Prostate gland (tissue), 2 donors: ENCODE results near the gene RMDN2. TPM values are rescaled to one million over a fixed set of nuclear protein-coding genes. Genes with fewer than 3 reads are reported as not detected.

ENCODE experiments used
- DNase-seq: peaks from one replicate; pipeline ENCODE4 v3.0.0-alpha.2; 2019; ENCODE audit warnings: low spot score
- H3K27ac ChIP-seq, 2 donors: fragments of 200-600 bp; sonication (generic); 2 replicates each; pipeline ENCODE4 v1.5.1; 2017 to 2019
- H3K27me3 ChIP-seq: fragments of 200-600 bp; sonication (generic); replicated peaks from 2 replicates; pipeline ENCODE4 v1.5.1; 2019; ENCODE audit not compliant: insufficient read depth
- H3K36me3 ChIP-seq, 2 donors: fragments of 200-600 bp; sonication (generic); 1 replicate in 1 of 2; 2 replicates in 1 of 2; pipeline versions ENCODE4 v1.5.1 to v1.8.1; 2017 to 2019
- H3K4me1 ChIP-seq: fragments of 200-600 bp; sonication (generic); replicated peaks from 2 replicates; pipeline ENCODE4 v1.5.1; 2019
- H3K4me3 ChIP-seq, 2 donors: fragments of 200-600 bp; sonication (generic); 2 replicates each; pipeline ENCODE4 v1.5.1; 2017 to 2019
- H3K9me3 ChIP-seq: fragments of 200-600 bp; sonication (generic); 2 replicates; pipeline ENCODE4 v1.5.1; 2017
- POLR2A ChIP-seq: fragments of 450-650 bp; IDR thresholded peaks from one replicate; pipeline ENCODE4 v1.6.1; 2016; ENCODE audit warnings: antibody characterized with exemption, mild to moderate bottlenecking
- POLR2AphosphoS5 ChIP-seq: sonication (generic); formaldehyde crosslinking; IDR thresholded peaks from one replicate; pipeline ENCODE4 v1.6.1; 2017; ENCODE audit warnings: antibody characterized with exemption
- WGBS: methylation state at CpG from one replicate; pipeline ENCODE4 v1.1.5; 2018; 5-methylcytosine and 5-hydroxymethylcytosine counted together
- intact Hi-C: fragments of 100-400 bp; cut with DNase I; formaldehyde crosslinking; loops from one replicate; pipeline ENCODE4 v1.14.2; 2022
- total RNA-seq, 2 donors: library from RNA; depleted of rRNA; stranded (reverse); fragments of >200 nt; gene quantifications; one replicate each; pipeline ENCODE4 v1.1.0, GENCODE V29; 2016
- TF ChIP-seq, protein P1 (sequence below), 4 experiments: fragments of 200-600 bp in 2 of 4; fragments of 450-650 bp in 2 of 4; sonication (generic) in 2 of 4; IDR thresholded peaks; 1 replicate in 3 of 4; 2 replicates in 1 of 4; pipeline ENCODE4 v1.5.1; 2016 to 2019; ENCODE audit warnings: antibody characterized with exemption in 4 of 4, mild to moderate bottlenecking in 2 of 4, moderate library complexity in 2 of 4

The RMDN2 gene
- total RNA-seq, 2 donors from 2014 or later = 9.0 to 9.2 TPM

DNA sequence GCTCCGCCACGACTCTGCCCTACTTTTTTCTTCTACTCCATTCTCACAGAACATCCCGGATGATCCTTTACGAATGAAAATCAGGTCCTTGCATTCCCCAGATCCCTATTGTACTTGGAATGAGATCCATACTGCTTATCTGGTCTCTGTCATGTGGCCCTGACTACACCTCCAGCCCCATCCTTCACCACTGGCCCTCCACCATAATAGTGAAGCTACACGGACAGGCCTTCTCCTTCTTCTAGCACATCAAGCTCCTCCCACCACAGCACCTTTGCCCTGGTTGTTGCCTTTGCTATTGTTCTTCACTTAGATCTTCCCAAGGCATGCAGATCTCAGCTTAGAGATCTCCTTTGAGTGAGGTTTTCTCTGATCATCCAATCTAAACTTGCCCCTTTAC is 20.1 kb upstream of the RMDN2 start:
- TF ChIP-seq POLR2A = no peak
- Histone ChIP-seq H3K4me3 (no peak overlapping the region), H3K27ac (no peak overlapping the region), H3K36me3 (no peaks in the 10 kb centered on the region), H3K9me3 (no peaks in the 10 kb centered on the region), H3K4me1 (no peaks in the 10 kb centered on the region), H3K27me3 (no peaks in the 10 kb centered on the region)
- intact Hi-C loops = no loop called here
- DNase-seq = no peak
- 73% methylated on average over 5 of the region's 5 CpGs for WGBS

GRCh38 chr2:37906131-37906530 is 19.0 kb upstream of the RMDN2 start:
- intact Hi-C loops = no loop called here
- no peak overlapping the region for H3K27ac ChIP-seq
- H3K4me3 ChIP-seq = no peak overlapping the region
- no peak for DNase-seq
- H3K27me3 ChIP-seq = no peaks in the 10 kb centered on the region
- WGBS = 62% methylated on average over 2 of the region's 2 CpGs
- TF ChIP-seq POLR2A = no peak
- no peak for TF ChIP-seq POLR2AphosphoS5
- TF ChIP-seq, protein P1, sequence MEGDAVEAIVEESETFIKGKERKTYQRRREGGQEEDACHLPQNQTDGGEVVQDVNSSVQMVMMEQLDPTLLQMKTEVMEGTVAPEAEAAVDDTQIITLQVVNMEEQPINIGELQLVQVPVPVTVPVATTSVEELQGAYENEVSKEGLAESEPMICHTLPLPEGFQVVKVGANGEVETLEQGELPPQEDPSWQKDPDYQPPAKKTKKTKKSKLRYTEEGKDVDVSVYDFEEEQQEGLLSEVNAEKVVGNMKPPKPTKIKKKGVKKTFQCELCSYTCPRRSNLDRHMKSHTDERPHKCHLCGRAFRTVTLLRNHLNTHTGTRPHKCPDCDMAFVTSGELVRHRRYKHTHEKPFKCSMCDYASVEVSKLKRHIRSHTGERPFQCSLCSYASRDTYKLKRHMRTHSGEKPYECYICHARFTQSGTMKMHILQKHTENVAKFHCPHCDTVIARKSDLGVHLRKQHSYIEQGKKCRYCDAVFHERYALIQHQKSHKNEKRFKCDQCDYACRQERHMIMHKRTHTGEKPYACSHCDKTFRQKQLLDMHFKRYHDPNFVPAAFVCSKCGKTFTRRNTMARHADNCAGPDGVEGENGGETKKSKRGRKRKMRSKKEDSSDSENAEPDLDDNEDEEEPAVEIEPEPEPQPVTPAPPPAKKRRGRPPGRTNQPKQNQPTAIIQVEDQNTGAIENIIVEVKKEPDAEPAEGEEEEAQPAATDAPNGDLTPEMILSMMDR (IDR thresholded peaks at IDR 0.05) = no peak
- no peaks in the 10 kb centered on the region for H3K9me3 ChIP-seq
- H3K36me3 ChIP-seq = no peaks in the 10 kb centered on the region
- H3K4me1 ChIP-seq = no peaks in the 10 kb centered on the region

GRCh38 chr2:37907501-37908225 is 17.4 kb upstream of the RMDN2 start:
- 65% methylated on average over 5 of the region's 5 CpGs for whole genome bisulfite sequencing
- H3K27me3 ChIP-seq = no peaks in the 10 kb centered on the region
- no peaks in the 10 kb centered on the region for H3K4me1 ChIP-seq
- H3K4me3 ChIP-seq = no peak overlapping the region
- intact Hi-C loops = no loop called here
- TF ChIP-seq, protein P1 (IDR thresholded peaks at IDR 0.05) = no peak
- no peak for TF ChIP-seq POLR2A
- TF ChIP-seq POLR2AphosphoS5 = no peak
- no peak overlapping the region for H3K27ac ChIP-seq
- no peaks in the 10 kb centered on the region for H3K36me3 ChIP-seq
- H3K9me3 ChIP-seq = no peaks in the 10 kb centered on the region
- DNase-seq = no peak

GRCh38 chr2:37911296-37911873 is 13.7 kb upstream of the RMDN2 start:
- Histone ChIP-seq H3K4me3 (no peak overlapping the region), H3K27ac (no peak overlapping the region), H3K4me1 (no peaks in the 10 kb centered on the region), H3K36me3 (no peaks in the 10 kb centered on the region), H3K27me3 (no peaks in the 10 kb centered on the region), H3K9me3 (no peaks in the 10 kb centered on the region)
- WGBS = 83% methylated on average over 4 of the region's 4 CpGs
- no peak for DNase-seq
- TF ChIP-seq POLR2A = no peak
- TF ChIP-seq, protein P1 (IDR thresholded peaks at IDR 0.05) = no peak
- no peak for TF ChIP-seq POLR2AphosphoS5
- intact Hi-C loops = no loop called here

- intact Hi-C loops = no loop called here
- H3K27ac ChIP-seq = no peak overlapping the region
- WGBS = 26% methylated on average over 1 of the region's 1 CpG
Measured at GRCh38 chr2:37912056-37912455, 13.0 kb upstream of the RMDN2 start.

More at GRCh38 chr2:37912056-37912455, 13.0 kb upstream of the RMDN2 start:
- Histone ChIP-seq H3K4me3 (no peak overlapping the region), H3K9me3 (no peaks in the 10 kb centered on the region), H3K27me3 (no peaks in the 10 kb centered on the region), H3K36me3 (no peaks in the 10 kb centered on the region), H3K4me1 (no peaks in the 10 kb centered on the region)
- TF ChIP-seq POLR2A = no peak
- TF ChIP-seq POLR2AphosphoS5 = no peak
- TF ChIP-seq, protein P1 (IDR thresholded peaks at IDR 0.05) = no peak
- no peak for DNase-seq
